Lower leg skin (tissue), 3 donors: ENCODE results near the gene CDKAL1.

Source experiments
- CTCF ChIP-seq, 3 donors: fragments of 450-650 bp; IDR thresholded peaks; one replicate each; pipeline ENCODE4 v1.5.1; 2016; ENCODE audit warnings: antibody characterized with exemption in 3 of 3, mild to moderate bottlenecking in 3 of 3, moderate library complexity in 2 of 3
- POLR2A ChIP-seq, 2 donors: fragments of 450-650 bp; IDR thresholded peaks; one replicate each; pipeline ENCODE4 v1.6.1; 2016 to 2017; ENCODE audit warnings: antibody characterized with exemption in 2 of 2, mild to moderate bottlenecking in 1 of 2, moderate library complexity in 1 of 2

GRCh38 chr6:20931093-20931492, 396.8 kb downstream of the CDKAL1 start:
- TF ChIP-seq POLR2A (IDR thresholded peaks at IDR 0.05) (no peak), CTCF (IDR thresholded peaks at IDR 0.05) (no peak)
